ENCODE data around the gene GEMIN2. TPM values are rescaled to one million over a fixed set of nuclear protein-coding genes. Genes with fewer than 3 reads are reported as not detected.
A peak's percentile ranks its signal among the peaks of the same experiment; 100 is the strongest.
"Not testable (repeated sequence)": the region's sequence is repeated elsewhere in the genome, so short reads cannot be mapped to it uniquely, and the experiment has no call there.

Gene GEMIN2
- polyA plus RNA-seq, 3 donors: 6.1 to 11.8 (median 10.2) TPM

DNA sequence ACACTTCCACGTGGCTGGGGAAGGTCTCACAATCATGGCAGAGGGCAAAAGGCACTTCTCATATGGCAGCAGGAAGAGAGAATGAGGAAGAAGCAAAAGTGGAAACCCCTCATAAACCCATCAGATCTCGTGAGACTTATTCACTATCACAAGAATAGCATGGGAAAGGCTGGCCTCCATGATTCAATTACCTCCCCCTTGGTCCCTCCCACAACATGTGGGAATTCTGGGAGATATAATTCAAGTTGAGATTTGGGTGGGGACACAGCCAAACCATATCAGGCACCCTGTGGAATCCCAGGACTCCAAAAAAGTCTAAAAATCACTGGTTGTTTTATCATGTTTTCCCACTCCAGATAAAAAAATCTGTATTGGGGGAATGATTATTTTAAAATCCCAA, 29.1 kb downstream of the GEMIN2 start:
- H2AFZ ChIP-seq (ENCODE audit: insufficient read depth, low read depth, low read length, poor library complexity, severe bottlenecking); H3K9me3 ChIP-seq (replicated peaks in 1 of 2; ENCODE audit: control insufficient read depth in 1 of 2, insufficient read depth in 1 of 2, low read length in 2 of 2); H3K4me2 ChIP-seq (replicated peaks; ENCODE audit: extremely low read depth, low read length, poor library complexity, severe bottlenecking); H3K9ac ChIP-seq (ENCODE audit: insufficient read depth, low read length, poor library complexity, severe bottlenecking); H4K20me1 ChIP-seq (ENCODE audit: insufficient read depth, low read length); intact Hi-C loops (cut with micrococcal nuclease); H3K4me3 ChIP-seq (replicated peaks in 1 of 3; ENCODE audit: low read depth in 2 of 3, low read length in 3 of 3); DNase-seq; H3K27me3 Mint-ChIP-seq (ENCODE audit: low read depth in 3 of 3); H3K79me2 ChIP-seq (ENCODE audit: insufficient read depth, low read length); H3K4me3 Mint-ChIP-seq; H3K27ac ChIP-seq (ENCODE audit: low read depth in 1 of 2, low read length in 2 of 2); H3K4me1 ChIP-seq (ENCODE audit: control insufficient read depth in 1 of 2, insufficient read depth in 2 of 2, low read length in 2 of 2); H3K27me3 ChIP-seq (ENCODE audit: control insufficient read depth in 2 of 2, insufficient read depth in 2 of 2, low read length in 2 of 2); H3K4me1 Mint-ChIP-seq: not testable (repeated sequence)
- no CpG with 5 or more reads among the region's 2 CpGs for WGBS (ENCODE audit: insufficient coverage)
- Mint-ChIP-seq H3K9me3 (peaks cover 0 to 15% (median 8%) of the 10 kb centered on the region in 7 donors), H3K36me3 (peaks cover 32 to 72% of the 10 kb centered on the region in 2 donors), H3K27ac (peak overlapping the region in 2 of 7 donors; percentile 6 to 8)
- H3K36me3 ChIP-seq (replicated peaks in 1 of 2; ENCODE audit: control insufficient read depth in 1 of 2, insufficient read depth in 2 of 2, low read length in 2 of 2): peaks cover 7 to 48% of the 10 kb centered on the region in 2 donors

DNA sequence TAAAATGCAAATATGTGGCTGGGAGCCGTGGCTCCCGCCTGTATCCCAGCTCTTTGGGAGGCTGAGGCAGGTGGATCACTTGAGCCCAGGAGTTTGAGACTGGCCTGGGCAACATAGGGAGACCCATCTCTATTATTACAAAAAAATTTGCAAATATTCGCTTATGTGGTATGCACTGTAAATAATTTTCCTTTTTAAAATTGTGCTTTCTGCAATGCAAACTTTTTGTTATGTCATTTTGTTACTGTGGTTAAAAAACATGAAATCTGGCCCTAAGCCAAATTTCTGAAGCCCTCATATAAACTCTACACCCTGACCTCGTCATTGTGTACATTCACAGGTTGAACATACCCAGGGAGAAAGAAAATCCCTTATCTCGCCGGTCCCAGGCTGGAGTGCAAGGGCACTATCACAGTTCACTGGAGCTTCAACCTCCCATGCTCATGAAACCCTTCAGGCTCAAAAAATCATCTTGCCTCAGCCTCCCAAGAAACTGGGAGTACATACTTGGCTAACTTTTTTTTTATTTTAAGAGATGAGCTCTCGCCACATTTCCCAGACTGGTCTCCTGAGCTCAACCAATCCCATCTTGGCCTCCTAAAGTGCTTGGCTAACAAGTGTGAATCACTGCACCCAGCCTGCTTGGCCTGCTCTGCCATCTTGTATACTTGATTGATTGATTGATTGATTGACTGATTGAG, 31.3 kb downstream of the GEMIN2 start:
- H3K9me3 Mint-ChIP-seq: peaks cover 0 to 15% (median 8%) of the 10 kb centered on the region in 7 donors

More for the DNA sequence above, 31.3 kb downstream of the GEMIN2 start:
- Mint-ChIP-seq H3K36me3 (peaks cover 35 to 69% of the 10 kb centered on the region in 2 donors), H3K27me3 (ENCODE audit: low read depth in 3 of 3) (no peaks in the 10 kb centered on the region), H3K4me3 (no peak overlapping the region), H3K27ac (peak overlapping the region in 1 of 7 donors; percentile 37), H3K4me1 (peaks cover 4% of the 10 kb centered on the region)
- Histone ChIP-seq H3K4me2 (replicated peaks; ENCODE audit: extremely low read depth, low read length, poor library complexity, severe bottlenecking) (no peak overlapping the region), H3K79me2 (ENCODE audit: insufficient read depth, low read length) (no peaks in the 10 kb centered on the region), H3K4me3 (replicated peaks in 1 of 3; ENCODE audit: low read depth in 2 of 3, low read length in 3 of 3) (no peak overlapping the region), H3K9ac (ENCODE audit: insufficient read depth, low read length, poor library complexity, severe bottlenecking) (no peak overlapping the region), H3K27me3 (ENCODE audit: control insufficient read depth in 2 of 2, insufficient read depth in 2 of 2, low read length in 2 of 2) (no peaks in the 10 kb centered on the region), H2AFZ (ENCODE audit: insufficient read depth, low read depth, low read length, poor library complexity, severe bottlenecking) (no peak overlapping the region), H3K36me3 (replicated peaks in 1 of 2; ENCODE audit: control insufficient read depth in 1 of 2, insufficient read depth in 2 of 2, low read length in 2 of 2) (peaks cover 28 to 48% of the 10 kb centered on the region in 2 donors), H3K4me1 (ENCODE audit: control insufficient read depth in 1 of 2, insufficient read depth in 2 of 2, low read length in 2 of 2) (no peaks in the 10 kb centered on the region), H3K9me3 (replicated peaks in 1 of 2; ENCODE audit: control insufficient read depth in 1 of 2, insufficient read depth in 1 of 2, low read length in 2 of 2) (peaks cover 0 to 4% of the 10 kb centered on the region in 2 donors), H3K27ac (ENCODE audit: low read depth in 1 of 2, low read length in 2 of 2) (no peak overlapping the region), H4K20me1 (ENCODE audit: insufficient read depth, low read length) (no peaks in the 10 kb centered on the region)
- WGBS (ENCODE audit: insufficient coverage): 100% methylated on average over 3 of the region's 7 CpGs
- TF ChIP-seq, protein P1, sequence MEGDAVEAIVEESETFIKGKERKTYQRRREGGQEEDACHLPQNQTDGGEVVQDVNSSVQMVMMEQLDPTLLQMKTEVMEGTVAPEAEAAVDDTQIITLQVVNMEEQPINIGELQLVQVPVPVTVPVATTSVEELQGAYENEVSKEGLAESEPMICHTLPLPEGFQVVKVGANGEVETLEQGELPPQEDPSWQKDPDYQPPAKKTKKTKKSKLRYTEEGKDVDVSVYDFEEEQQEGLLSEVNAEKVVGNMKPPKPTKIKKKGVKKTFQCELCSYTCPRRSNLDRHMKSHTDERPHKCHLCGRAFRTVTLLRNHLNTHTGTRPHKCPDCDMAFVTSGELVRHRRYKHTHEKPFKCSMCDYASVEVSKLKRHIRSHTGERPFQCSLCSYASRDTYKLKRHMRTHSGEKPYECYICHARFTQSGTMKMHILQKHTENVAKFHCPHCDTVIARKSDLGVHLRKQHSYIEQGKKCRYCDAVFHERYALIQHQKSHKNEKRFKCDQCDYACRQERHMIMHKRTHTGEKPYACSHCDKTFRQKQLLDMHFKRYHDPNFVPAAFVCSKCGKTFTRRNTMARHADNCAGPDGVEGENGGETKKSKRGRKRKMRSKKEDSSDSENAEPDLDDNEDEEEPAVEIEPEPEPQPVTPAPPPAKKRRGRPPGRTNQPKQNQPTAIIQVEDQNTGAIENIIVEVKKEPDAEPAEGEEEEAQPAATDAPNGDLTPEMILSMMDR (IDR thresholded peaks at IDR 0.05): no peak
- intact Hi-C loops (cut with micrococcal nuclease): no loop called here
- no peak for DNase-seq

All from CD14-positive monocyte (primary cell).